Measurements from ENCODE around the gene CADM1.
"Not testable (repeated sequence)": the region's sequence is repeated elsewhere in the genome, so short reads cannot be mapped to it uniquely, and the experiment has no call there.

The CADM1 gene

GRCh38 chr11:115476463-115477286 lies 27.5 kb downstream of the CADM1 start:
- DNase-seq (ENCODE audit: low spot score in 2 of 2) (no peak), ATAC-seq (ENCODE audit: low read depth) (no peak)
- Mint-ChIP-seq H3K27ac (no peak overlapping the region), H3K36me3 (no peaks in the 10 kb centered on the region), H3K9me3 (peaks cover 3% of the 10 kb centered on the region), H3K4me3 (no peak overlapping the region), H3K27me3 (peaks cover 4% of the 10 kb centered on the region), H3K4me1 (peaks cover 1% of the 10 kb centered on the region)

GRCh38 chr11:115475564-115475963 lies 28.7 kb downstream of the CADM1 start:
- H3K36me3 Mint-ChIP-seq: no peaks in the 10 kb centered on the region
- H3K4me1 Mint-ChIP-seq: peaks cover 3% of the 10 kb centered on the region
- peaks cover 6% of the 10 kb centered on the region for H3K27me3 Mint-ChIP-seq
- H3K4me3 Mint-ChIP-seq: no peak overlapping the region
- no peak overlapping the region for H3K27ac Mint-ChIP-seq
- peaks cover 1% of the 10 kb centered on the region for H3K9me3 Mint-ChIP-seq
- DNase-seq (ENCODE audit: low spot score in 2 of 2) (no peak), ATAC-seq (ENCODE audit: low read depth) (no peak)

GRCh38 chr11:115474306-115474705 lies 29.9 kb downstream of the CADM1 start:
- H3K36me3 Mint-ChIP-seq; H3K27me3 Mint-ChIP-seq; H3K27ac Mint-ChIP-seq; H3K4me1 Mint-ChIP-seq; H3K4me3 Mint-ChIP-seq; DNase-seq (ENCODE audit: low spot score in 2 of 2); H3K9me3 Mint-ChIP-seq; ATAC-seq (ENCODE audit: low read depth): not testable (repeated sequence)

- DNase-seq (ENCODE audit: low spot score in 2 of 2): no peak
- no peak overlapping the region for H3K4me3 Mint-ChIP-seq
- no peaks in the 10 kb centered on the region for H3K36me3 Mint-ChIP-seq
- no peak for ATAC-seq (ENCODE audit: low read depth)
- peaks cover 1% of the 10 kb centered on the region for H3K9me3 Mint-ChIP-seq
- H3K4me1 Mint-ChIP-seq: peaks cover 9% of the 10 kb centered on the region
- H3K27me3 Mint-ChIP-seq: peaks cover 6% of the 10 kb centered on the region
- no peak overlapping the region for H3K27ac Mint-ChIP-seq
Observed at GRCh38 chr11:115473167-115473566, 31.0 kb downstream of the CADM1 start.

GRCh38 chr11:115471367-115471766 lies 32.8 kb downstream of the CADM1 start:
- ATAC-seq (ENCODE audit: low read depth): no peak
- H3K4me1 Mint-ChIP-seq: peaks cover 9% of the 10 kb centered on the region

GRCh38 chr11:115470928-115471327 lies 33.3 kb downstream of the CADM1 start:
- Mint-ChIP-seq H3K4me3 (no peak overlapping the region), H3K27ac (no peak overlapping the region), H3K4me1 (peaks cover 9% of the 10 kb centered on the region), H3K27me3 (peaks cover 6% of the 10 kb centered on the region), H3K9me3 (peaks cover 1% of the 10 kb centered on the region), H3K36me3 (no peaks in the 10 kb centered on the region)
- ATAC-seq (ENCODE audit: low read depth) (no peak), DNase-seq (ENCODE audit: low spot score in 2 of 2) (no peak)

More at GRCh38 chr11:115471367-115471766, 32.8 kb downstream of the CADM1 start:
- no peak overlapping the region for H3K4me3 Mint-ChIP-seq
- peaks cover 6% of the 10 kb centered on the region for H3K27me3 Mint-ChIP-seq
- DNase-seq (ENCODE audit: low spot score in 2 of 2): no peak
- H3K9me3 Mint-ChIP-seq: peaks cover 1% of the 10 kb centered on the region
- H3K27ac Mint-ChIP-seq: no peak overlapping the region
- H3K36me3 Mint-ChIP-seq: no peaks in the 10 kb centered on the region

GRCh38 chr11:115469361-115469760 lies 34.9 kb downstream of the CADM1 start:
- Mint-ChIP-seq H3K4me1 (peaks cover 9% of the 10 kb centered on the region), H3K36me3 (no peaks in the 10 kb centered on the region)

GRCh38 chr11:115466122-115466521 lies 38.1 kb downstream of the CADM1 start:
- no peaks in the 10 kb centered on the region for H3K36me3 Mint-ChIP-seq
- no peak for DNase-seq (ENCODE audit: low spot score in 2 of 2)
- no peak overlapping the region for H3K4me3 Mint-ChIP-seq
- peaks cover 1% of the 10 kb centered on the region for H3K27me3 Mint-ChIP-seq
- H3K4me1 Mint-ChIP-seq: peaks cover 6% of the 10 kb centered on the region
- ATAC-seq (ENCODE audit: low read depth): no peak
- H3K27ac Mint-ChIP-seq: no peak overlapping the region
- H3K9me3 Mint-ChIP-seq: no peaks in the 10 kb centered on the region

More at GRCh38 chr11:115469361-115469760, 34.9 kb downstream of the CADM1 start:
- no peak for DNase-seq (ENCODE audit: low spot score in 2 of 2)
- Mint-ChIP-seq H3K27me3 (peaks cover 6% of the 10 kb centered on the region), H3K9me3 (peaks cover under 1% of the 10 kb centered on the region), H3K4me3 (no peak overlapping the region), H3K27ac (no peak overlapping the region)
- peak; percentile 50 for ATAC-seq (ENCODE audit: low read depth)

- no peak for DNase-seq (ENCODE audit: low spot score in 2 of 2)
Observed at GRCh38 chr11:115464269-115464668, 39.9 kb downstream of the CADM1 start.

GRCh38 chr11:115463606-115464005 lies 40.6 kb downstream of the CADM1 start:
- DNase-seq (ENCODE audit: low spot score in 2 of 2) (no peak), ATAC-seq (ENCODE audit: low read depth) (no peak)
- H3K4me1 Mint-ChIP-seq: no peaks in the 10 kb centered on the region
- no peaks in the 10 kb centered on the region for H3K9me3 Mint-ChIP-seq
- H3K4me3 Mint-ChIP-seq: no peak overlapping the region
- H3K27me3 Mint-ChIP-seq: peaks cover 2% of the 10 kb centered on the region
- H3K27ac Mint-ChIP-seq: no peak overlapping the region
- H3K36me3 Mint-ChIP-seq: no peaks in the 10 kb centered on the region

More at GRCh38 chr11:115464269-115464668, 39.9 kb downstream of the CADM1 start:
- ATAC-seq (ENCODE audit: low read depth): no peak
- Mint-ChIP-seq H3K27ac (no peak overlapping the region), H3K27me3 (peaks cover 2% of the 10 kb centered on the region), H3K36me3 (no peaks in the 10 kb centered on the region), H3K9me3 (no peaks in the 10 kb centered on the region), H3K4me3 (no peak overlapping the region), H3K4me1 (peaks cover 6% of the 10 kb centered on the region)

- H3K36me3 Mint-ChIP-seq: no peaks in the 10 kb centered on the region
- DNase-seq (ENCODE audit: low spot score in 2 of 2) (no peak), ATAC-seq (ENCODE audit: low read depth) (no peak)
- no peak overlapping the region for H3K27ac Mint-ChIP-seq
- no peak overlapping the region for H3K4me3 Mint-ChIP-seq
- H3K27me3 Mint-ChIP-seq: peaks cover 2% of the 10 kb centered on the region
- H3K9me3 Mint-ChIP-seq: no peaks in the 10 kb centered on the region
- no peaks in the 10 kb centered on the region for H3K4me1 Mint-ChIP-seq
Observed at GRCh38 chr11:115462757-115463156, 41.5 kb downstream of the CADM1 start.

- no peak overlapping the region for H3K4me3 Mint-ChIP-seq
- no peak for DNase-seq (ENCODE audit: low spot score in 2 of 2)
- ATAC-seq (ENCODE audit: low read depth): no peak
- H3K27me3 Mint-ChIP-seq: peaks cover 2% of the 10 kb centered on the region
- H3K36me3 Mint-ChIP-seq: no peaks in the 10 kb centered on the region
- H3K27ac Mint-ChIP-seq: no peak overlapping the region
- no peaks in the 10 kb centered on the region for H3K4me1 Mint-ChIP-seq
- no peaks in the 10 kb centered on the region for H3K9me3 Mint-ChIP-seq
Observed at GRCh38 chr11:115462004-115462541, 42.1 kb downstream of the CADM1 start.

GRCh38 chr11:115460512-115460911 lies 43.7 kb downstream of the CADM1 start:
- no peaks in the 10 kb centered on the region for H3K36me3 Mint-ChIP-seq
- ATAC-seq (ENCODE audit: low read depth): no peak
- DNase-seq (ENCODE audit: low spot score in 2 of 2): no peak
- H3K9me3 Mint-ChIP-seq: no peaks in the 10 kb centered on the region
- H3K4me1 Mint-ChIP-seq: no peaks in the 10 kb centered on the region
- H3K27ac Mint-ChIP-seq: no peak overlapping the region
- H3K27me3 Mint-ChIP-seq: peaks cover 2% of the 10 kb centered on the region
- no peak overlapping the region for H3K4me3 Mint-ChIP-seq

GRCh38 chr11:115459563-115459962 lies 44.7 kb downstream of the CADM1 start:
- H3K9me3 Mint-ChIP-seq: no peaks in the 10 kb centered on the region
- H3K27me3 Mint-ChIP-seq: peaks cover 2% of the 10 kb centered on the region
- ATAC-seq (ENCODE audit: low read depth) (no peak), DNase-seq (ENCODE audit: low spot score in 2 of 2) (no peak)
- H3K27ac Mint-ChIP-seq: no peak overlapping the region
- H3K36me3 Mint-ChIP-seq: no peaks in the 10 kb centered on the region
- no peak overlapping the region for H3K4me3 Mint-ChIP-seq
- H3K4me1 Mint-ChIP-seq: no peaks in the 10 kb centered on the region

GRCh38 chr11:115458877-115459276 lies 45.3 kb downstream of the CADM1 start:
- no peak overlapping the region for H3K27ac Mint-ChIP-seq
- ATAC-seq (ENCODE audit: low read depth): no peak
- no peak overlapping the region for H3K4me3 Mint-ChIP-seq
- no peaks in the 10 kb centered on the region for H3K36me3 Mint-ChIP-seq
- H3K27me3 Mint-ChIP-seq: peaks cover 2% of the 10 kb centered on the region
- DNase-seq (ENCODE audit: low spot score in 2 of 2): no peak
- H3K4me1 Mint-ChIP-seq: no peaks in the 10 kb centered on the region
- H3K9me3 Mint-ChIP-seq: no peaks in the 10 kb centered on the region
